Measurements from ENCODE around the gene SERPINE2. TPM values are rescaled to one million over a fixed set of nuclear protein-coding genes. Genes with fewer than 3 reads are reported as not detected.

Gene SERPINE2
- total and polyA plus RNA-seq, 4 donors: 4.2 to 61.4 (median 11.7) TPM

DNA sequence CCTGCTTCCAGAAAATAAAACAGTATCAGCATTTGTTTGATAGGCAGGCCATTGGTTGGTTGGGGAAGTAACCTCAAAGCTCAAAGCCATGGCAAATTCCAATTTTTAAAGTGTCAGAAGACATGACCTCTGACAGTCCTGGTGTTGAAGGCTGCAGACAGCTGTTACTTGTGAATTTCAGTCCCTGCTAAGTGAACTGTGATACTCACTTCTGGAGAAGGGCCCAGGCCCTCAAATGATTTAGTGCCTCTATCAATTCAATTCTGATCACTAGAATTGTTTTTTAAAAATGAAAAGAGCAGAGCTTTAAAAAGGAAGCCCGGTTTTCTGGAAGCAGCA is 58.7 kb downstream of the SERPINE2 start:
- Histone ChIP-seq H3K27ac (ENCODE audit: low read depth in 1 of 2, low read length in 1 of 2) (no peak overlapping the region), H3K4me1 (ENCODE audit: control insufficient read depth in 5 of 5, insufficient read depth in 5 of 5, low read length in 5 of 5) (no peaks in the 10 kb centered on the region), H3K27me3 (ENCODE audit: control insufficient read depth in 3 of 3, insufficient read depth in 3 of 3, low read length in 2 of 3) (no peaks in the 10 kb centered on the region), H3K9ac (ENCODE audit: insufficient read depth in 1 of 2, low read length in 2 of 2) (no peak overlapping the region), H3K36me3 (ENCODE audit: control insufficient read depth in 4 of 4, insufficient read depth in 4 of 4, low read length in 4 of 4) (peaks cover 0 to 12% (median 4%) of the 10 kb centered on the region in 4 donors), H3K4me3 (no peak overlapping the region), H3K9me3 (ENCODE audit: control insufficient read depth in 4 of 4, insufficient read depth in 3 of 4, low read length in 3 of 4) (no peaks in the 10 kb centered on the region)
- 81 to 94% methylated on average over 1 of the region's 1 CpG for WGBS, 2 donors
- TF ChIP-seq, protein P1, sequence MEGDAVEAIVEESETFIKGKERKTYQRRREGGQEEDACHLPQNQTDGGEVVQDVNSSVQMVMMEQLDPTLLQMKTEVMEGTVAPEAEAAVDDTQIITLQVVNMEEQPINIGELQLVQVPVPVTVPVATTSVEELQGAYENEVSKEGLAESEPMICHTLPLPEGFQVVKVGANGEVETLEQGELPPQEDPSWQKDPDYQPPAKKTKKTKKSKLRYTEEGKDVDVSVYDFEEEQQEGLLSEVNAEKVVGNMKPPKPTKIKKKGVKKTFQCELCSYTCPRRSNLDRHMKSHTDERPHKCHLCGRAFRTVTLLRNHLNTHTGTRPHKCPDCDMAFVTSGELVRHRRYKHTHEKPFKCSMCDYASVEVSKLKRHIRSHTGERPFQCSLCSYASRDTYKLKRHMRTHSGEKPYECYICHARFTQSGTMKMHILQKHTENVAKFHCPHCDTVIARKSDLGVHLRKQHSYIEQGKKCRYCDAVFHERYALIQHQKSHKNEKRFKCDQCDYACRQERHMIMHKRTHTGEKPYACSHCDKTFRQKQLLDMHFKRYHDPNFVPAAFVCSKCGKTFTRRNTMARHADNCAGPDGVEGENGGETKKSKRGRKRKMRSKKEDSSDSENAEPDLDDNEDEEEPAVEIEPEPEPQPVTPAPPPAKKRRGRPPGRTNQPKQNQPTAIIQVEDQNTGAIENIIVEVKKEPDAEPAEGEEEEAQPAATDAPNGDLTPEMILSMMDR (IDR thresholded peaks at IDR 0.05; ENCODE audit: control extremely low read depth, extremely low read depth): no peak
- ATAC-seq (ENCODE audit: insufficient read depth, low FRiP score): no peak
- DNase-seq: no peak

DNA sequence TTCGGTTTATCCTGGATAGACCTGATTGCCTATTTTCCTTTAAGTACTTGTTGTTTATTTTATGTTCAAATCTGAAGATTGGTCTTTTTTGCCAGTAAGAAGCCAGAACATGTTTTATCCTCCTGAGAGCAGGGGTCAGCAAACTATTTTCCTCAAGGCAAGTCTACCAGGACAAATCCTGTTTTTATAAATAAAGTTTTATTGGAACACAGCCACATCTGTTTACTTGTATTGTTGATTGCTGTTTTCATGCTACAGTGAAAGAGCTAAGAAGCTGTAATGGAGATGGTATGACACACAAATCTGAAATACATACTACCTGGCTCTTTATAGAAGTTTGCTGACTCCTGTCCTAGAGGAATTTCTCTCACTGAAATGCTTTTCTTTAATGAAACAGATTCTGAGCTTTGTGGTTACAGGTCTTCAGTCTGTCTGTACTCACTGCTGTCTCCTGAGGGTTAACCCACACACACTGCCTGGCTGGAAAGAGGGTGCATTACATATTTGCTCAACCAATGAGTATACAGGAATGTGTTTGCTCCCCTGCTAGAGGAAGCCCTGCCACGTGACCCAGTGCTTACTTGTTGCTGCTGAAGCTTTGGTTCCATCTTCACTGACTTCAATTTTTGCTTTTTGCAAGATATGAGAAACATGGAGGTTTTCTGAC is 59.2 kb downstream of the SERPINE2 start:
- no peaks in the 10 kb centered on the region for H3K27me3 ChIP-seq (ENCODE audit: control insufficient read depth in 3 of 3, insufficient read depth in 3 of 3, low read length in 2 of 3)
- no peaks in the 10 kb centered on the region for H3K4me1 ChIP-seq (ENCODE audit: control insufficient read depth in 5 of 5, insufficient read depth in 5 of 5, low read length in 5 of 5)
- ATAC-seq (ENCODE audit: insufficient read depth, low FRiP score) (no peak), DNase-seq (no peak)
- H3K27ac ChIP-seq (ENCODE audit: low read depth in 1 of 2, low read length in 1 of 2): no peak overlapping the region
- H3K9ac ChIP-seq (ENCODE audit: insufficient read depth in 1 of 2, low read length in 2 of 2): no peak overlapping the region
- TF ChIP-seq, protein P1 (IDR thresholded peaks at IDR 0.05; ENCODE audit: control extremely low read depth, extremely low read depth): no peak
- peaks cover 0 to 12% (median 4%) of the 10 kb centered on the region in 4 donors for H3K36me3 ChIP-seq (ENCODE audit: control insufficient read depth in 4 of 4, insufficient read depth in 4 of 4, low read length in 4 of 4)
- 40 to 77% methylated on average over 2 of the region's 2 CpGs for WGBS, 2 donors
- no peak overlapping the region for H3K4me3 ChIP-seq
- H3K9me3 ChIP-seq (ENCODE audit: control insufficient read depth in 4 of 4, insufficient read depth in 3 of 4, low read length in 3 of 4): no peaks in the 10 kb centered on the region

DNA sequence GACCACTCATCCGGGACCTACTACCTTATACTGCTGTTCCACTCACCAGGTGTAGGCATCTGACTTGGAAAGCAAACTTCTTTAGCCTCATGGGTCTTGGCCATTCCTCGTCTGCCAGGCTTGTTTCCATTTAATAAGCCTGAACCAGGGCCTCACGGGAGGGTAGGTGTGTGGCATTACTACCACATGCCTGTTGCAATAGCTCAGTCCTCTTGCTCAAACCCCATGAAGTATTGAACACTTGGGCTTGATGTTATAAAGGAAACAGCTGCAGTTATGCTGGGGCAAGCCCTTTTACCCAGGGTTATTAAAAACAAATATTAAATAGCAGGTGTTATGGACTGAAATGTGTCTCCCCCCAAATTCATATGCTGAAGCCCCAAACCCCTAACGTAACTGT is 60.6 kb downstream of the SERPINE2 start:
- WGBS, 2 donors: 59 to 84% methylated on average over 4 of the region's 4 CpGs
- no peaks in the 10 kb centered on the region for H3K27me3 ChIP-seq (ENCODE audit: control insufficient read depth in 3 of 3, insufficient read depth in 3 of 3, low read length in 2 of 3)
- DNase-seq (no peak), ATAC-seq (ENCODE audit: insufficient read depth, low FRiP score) (no peak)
- H3K9ac ChIP-seq (ENCODE audit: insufficient read depth in 1 of 2, low read length in 2 of 2): no peak overlapping the region
- TF ChIP-seq, protein P1 (IDR thresholded peaks at IDR 0.05; ENCODE audit: control extremely low read depth, extremely low read depth): no peak
- H3K27ac ChIP-seq (ENCODE audit: low read depth in 1 of 2, low read length in 1 of 2): no peak overlapping the region
- H3K4me3 ChIP-seq: no peak overlapping the region
- peaks cover 0 to 7% (median 2%) of the 10 kb centered on the region in 4 donors for H3K36me3 ChIP-seq (ENCODE audit: control insufficient read depth in 4 of 4, insufficient read depth in 4 of 4, low read length in 4 of 4)
- no peaks in the 10 kb centered on the region for H3K4me1 ChIP-seq (ENCODE audit: control insufficient read depth in 5 of 5, insufficient read depth in 5 of 5, low read length in 5 of 5)
- no peaks in the 10 kb centered on the region for H3K9me3 ChIP-seq (ENCODE audit: control insufficient read depth in 4 of 4, insufficient read depth in 3 of 4, low read length in 3 of 4)

All from lung (tissue), 12 donors.